ENCODE data around the gene RNF20.

Gene RNF20

GRCh38 chr9:101495810-101496209 is 37.8 kb upstream of the RNF20 start:
- Mint-ChIP-seq H3K4me1 (peaks cover 5% of the 10 kb centered on the region), H3K27me3 (ENCODE audit: low read depth) (no peaks in the 10 kb centered on the region), H3K36me3 (ENCODE audit: low read depth) (no peaks in the 10 kb centered on the region), H3K27ac (peak overlapping the region in 1 of 3 experiments; percentile 5), H3K9me3 (peaks cover 10% of the 10 kb centered on the region), H3K4me3 (no peak overlapping the region)
- no peak for TF ChIP-seq CTCF (IDR thresholded peaks at IDR 0.05; ENCODE audit: unreplicated experiment in 3 of 3)

- Mint-ChIP-seq H3K4me3 (no peak overlapping the region), H3K27ac (no peak overlapping the region), H3K4me1 (peaks cover 5% of the 10 kb centered on the region), H3K27me3 (ENCODE audit: low read depth) (no peaks in the 10 kb centered on the region), H3K9me3 (peaks cover 3% of the 10 kb centered on the region), H3K36me3 (ENCODE audit: low read depth) (no peaks in the 10 kb centered on the region)
- TF ChIP-seq CTCF (IDR thresholded peaks at IDR 0.05; ENCODE audit: unreplicated experiment in 3 of 3), result no peak
Observed at GRCh38 chr9:101498323-101498722, 35.3 kb upstream of the RNF20 start.

- no peaks in the 10 kb centered on the region for H3K4me1 Mint-ChIP-seq
- H3K4me3 Mint-ChIP-seq, result no peak overlapping the region
- no peak overlapping the region for H3K27ac Mint-ChIP-seq
- no peaks in the 10 kb centered on the region for H3K36me3 Mint-ChIP-seq (ENCODE audit: low read depth)
- H3K27me3 Mint-ChIP-seq (ENCODE audit: low read depth), result no peaks in the 10 kb centered on the region
- no peak for TF ChIP-seq CTCF (IDR thresholded peaks at IDR 0.05; ENCODE audit: unreplicated experiment in 3 of 3)
- no peaks in the 10 kb centered on the region for H3K9me3 Mint-ChIP-seq
Observed at GRCh38 chr9:101504188-101504587, 29.5 kb upstream of the RNF20 start.

- Mint-ChIP-seq H3K27ac (no peak overlapping the region), H3K36me3 (ENCODE audit: low read depth) (no peaks in the 10 kb centered on the region), H3K4me3 (no peak overlapping the region), H3K9me3 (no peaks in the 10 kb centered on the region), H3K27me3 (ENCODE audit: low read depth) (no peaks in the 10 kb centered on the region), H3K4me1 (no peaks in the 10 kb centered on the region)
- TF ChIP-seq CTCF (IDR thresholded peaks at IDR 0.05; ENCODE audit: unreplicated experiment in 3 of 3), result no peak
Observed at GRCh38 chr9:101508211-101508610, 25.4 kb upstream of the RNF20 start.

GRCh38 chr9:101509572-101509971 is 24.1 kb upstream of the RNF20 start:
- Mint-ChIP-seq H3K36me3 (ENCODE audit: low read depth) (no peaks in the 10 kb centered on the region), H3K27me3 (ENCODE audit: low read depth) (no peaks in the 10 kb centered on the region), H3K9me3 (no peaks in the 10 kb centered on the region), H3K4me1 (peaks cover 7% of the 10 kb centered on the region), H3K4me3 (no peak overlapping the region), H3K27ac (no peak overlapping the region)
- no peak for TF ChIP-seq CTCF (IDR thresholded peaks at IDR 0.05; ENCODE audit: unreplicated experiment in 3 of 3)

GRCh38 chr9:101510459-101510858 is 23.2 kb upstream of the RNF20 start:
- Mint-ChIP-seq H3K27me3 (ENCODE audit: low read depth) (no peaks in the 10 kb centered on the region), H3K27ac (no peak overlapping the region), H3K9me3 (no peaks in the 10 kb centered on the region), H3K36me3 (ENCODE audit: low read depth) (no peaks in the 10 kb centered on the region), H3K4me1 (peaks cover 7% of the 10 kb centered on the region), H3K4me3 (no peak overlapping the region)
- no peak for TF ChIP-seq CTCF (IDR thresholded peaks at IDR 0.05; ENCODE audit: unreplicated experiment in 3 of 3)

All from nephron (organoid).